ENCODE measurements around the gene PTPN3. TPM values are rescaled to one million over a fixed set of nuclear protein-coding genes. Genes with fewer than 3 reads are reported as not detected.

PTPN3 gene
- total and polyA plus RNA-seq, 2 donors from 2014 or later = 33.7 to 40.6 TPM

- no peaks in the 10 kb centered on the region for H3K4me1 ChIP-seq (ENCODE audit: control insufficient read depth in 2 of 3, insufficient read depth in 2 of 3, low read depth in 1 of 3, low read length in 3 of 3)
- no peaks in the 10 kb centered on the region for H3K27me3 ChIP-seq (ENCODE audit: control insufficient read depth, insufficient read depth, low read length)
- no peak overlapping the region for H3K9ac ChIP-seq (ENCODE audit: low read length in 3 of 3)
- FAIRE-seq = no peak
- peaks cover under 1 to 54% (median 45%) of the 10 kb centered on the region in 3 donors for H3K36me3 ChIP-seq (ENCODE audit: control insufficient read depth in 2 of 3, insufficient read depth in 3 of 3, low read length in 3 of 3)
- no peaks in the 10 kb centered on the region for H3K9me3 ChIP-seq (ENCODE audit: control insufficient read depth in 2 of 3, insufficient read depth in 1 of 3, low read length in 3 of 3)
- H3K4me3 ChIP-seq (ENCODE audit: low read length in 3 of 3) = no peak overlapping the region
- no peak overlapping the region for H3K27ac ChIP-seq (ENCODE audit: low read depth in 2 of 2, low read length in 2 of 2)
- TF ChIP-seq, protein P1, sequence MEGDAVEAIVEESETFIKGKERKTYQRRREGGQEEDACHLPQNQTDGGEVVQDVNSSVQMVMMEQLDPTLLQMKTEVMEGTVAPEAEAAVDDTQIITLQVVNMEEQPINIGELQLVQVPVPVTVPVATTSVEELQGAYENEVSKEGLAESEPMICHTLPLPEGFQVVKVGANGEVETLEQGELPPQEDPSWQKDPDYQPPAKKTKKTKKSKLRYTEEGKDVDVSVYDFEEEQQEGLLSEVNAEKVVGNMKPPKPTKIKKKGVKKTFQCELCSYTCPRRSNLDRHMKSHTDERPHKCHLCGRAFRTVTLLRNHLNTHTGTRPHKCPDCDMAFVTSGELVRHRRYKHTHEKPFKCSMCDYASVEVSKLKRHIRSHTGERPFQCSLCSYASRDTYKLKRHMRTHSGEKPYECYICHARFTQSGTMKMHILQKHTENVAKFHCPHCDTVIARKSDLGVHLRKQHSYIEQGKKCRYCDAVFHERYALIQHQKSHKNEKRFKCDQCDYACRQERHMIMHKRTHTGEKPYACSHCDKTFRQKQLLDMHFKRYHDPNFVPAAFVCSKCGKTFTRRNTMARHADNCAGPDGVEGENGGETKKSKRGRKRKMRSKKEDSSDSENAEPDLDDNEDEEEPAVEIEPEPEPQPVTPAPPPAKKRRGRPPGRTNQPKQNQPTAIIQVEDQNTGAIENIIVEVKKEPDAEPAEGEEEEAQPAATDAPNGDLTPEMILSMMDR (IDR thresholded peaks at IDR 0.05; ENCODE audit: borderline replicate concordance, extremely low read depth, insufficient read depth) = no peak
- DNase-seq = no peak
- intact Hi-C loops (cut with DNase I) = no loop called here
These were observed 116.9 kb downstream of the PTPN3 start for GRCh38 chr9:109381011-109381729.

DNA sequence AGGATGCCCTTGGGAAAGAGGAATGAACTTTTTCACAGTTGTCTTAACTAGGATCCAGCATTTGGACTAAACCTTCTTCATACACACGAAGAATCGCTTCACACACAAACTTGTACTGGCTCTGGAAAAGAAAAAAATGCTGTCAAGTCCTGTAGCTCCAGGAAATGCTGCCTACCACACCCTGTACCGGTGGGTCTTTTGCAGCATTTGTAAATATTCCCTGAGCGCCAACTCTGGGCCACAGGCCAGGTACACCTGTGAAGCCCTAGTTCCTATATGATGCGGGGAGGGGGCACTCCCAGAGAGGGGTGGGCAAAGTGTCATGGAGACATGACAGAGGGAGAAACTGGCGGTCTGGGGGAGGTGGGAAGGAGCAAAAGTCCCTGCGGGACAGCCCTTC lies 118.6 kb downstream of the PTPN3 start:
- TF ChIP-seq, protein P1 (IDR thresholded peaks at IDR 0.05; ENCODE audit: borderline replicate concordance, extremely low read depth, insufficient read depth) = no peak
- no peaks in the 10 kb centered on the region for H3K4me1 ChIP-seq (ENCODE audit: control insufficient read depth in 2 of 3, insufficient read depth in 2 of 3, low read depth in 1 of 3, low read length in 3 of 3)
- intact Hi-C loops (cut with DNase I) = no loop called here
- DNase-seq (no peak), FAIRE-seq (no peak)
- no peaks in the 10 kb centered on the region for H3K27me3 ChIP-seq (ENCODE audit: control insufficient read depth, insufficient read depth, low read length)
- no peak overlapping the region for H3K9ac ChIP-seq (ENCODE audit: low read length in 3 of 3)
- H3K27ac ChIP-seq (ENCODE audit: low read depth in 2 of 2, low read length in 2 of 2) = no peak overlapping the region
- peaks cover 0 to 39% (median 34%) of the 10 kb centered on the region in 3 donors for H3K36me3 ChIP-seq (ENCODE audit: control insufficient read depth in 2 of 3, insufficient read depth in 3 of 3, low read length in 3 of 3)
- H3K9me3 ChIP-seq (ENCODE audit: control insufficient read depth in 2 of 3, insufficient read depth in 1 of 3, low read length in 3 of 3) = no peaks in the 10 kb centered on the region
- H3K4me3 ChIP-seq (ENCODE audit: low read length in 3 of 3) = no peak overlapping the region

DNA sequence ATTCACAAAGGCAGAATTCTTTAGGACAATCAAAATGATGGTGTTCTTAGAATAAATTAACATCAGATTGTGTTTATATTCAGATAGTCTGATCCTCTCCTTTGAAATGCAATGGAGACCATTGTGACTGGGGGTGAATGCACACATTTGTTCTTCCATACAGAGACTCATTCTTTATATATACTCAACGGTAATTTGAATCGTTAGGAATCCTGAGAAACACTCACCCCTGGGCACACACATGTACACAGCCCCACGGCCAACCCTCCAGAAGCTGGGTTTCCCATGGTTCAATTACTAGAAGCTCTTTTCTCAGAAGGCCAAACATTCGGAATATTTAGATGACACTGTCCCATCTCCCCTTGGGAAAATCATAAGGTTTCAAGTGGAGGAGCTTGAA lies 119.8 kb downstream of the PTPN3 start:
- DNase-seq = no peak
- TF ChIP-seq, protein P1 (IDR thresholded peaks at IDR 0.05; ENCODE audit: borderline replicate concordance, extremely low read depth, insufficient read depth) = no peak
- Histone ChIP-seq H3K27ac (ENCODE audit: low read depth in 2 of 2, low read length in 2 of 2) (no peak overlapping the region), H3K9me3 (ENCODE audit: control insufficient read depth in 2 of 3, insufficient read depth in 1 of 3, low read length in 3 of 3) (no peaks in the 10 kb centered on the region), H3K4me1 (ENCODE audit: control insufficient read depth in 2 of 3, insufficient read depth in 2 of 3, low read depth in 1 of 3, low read length in 3 of 3) (no peaks in the 10 kb centered on the region), H3K4me3 (ENCODE audit: low read length in 3 of 3) (no peak overlapping the region), H3K27me3 (ENCODE audit: control insufficient read depth, insufficient read depth, low read length) (no peaks in the 10 kb centered on the region), H3K36me3 (ENCODE audit: control insufficient read depth in 2 of 3, insufficient read depth in 3 of 3, low read length in 3 of 3) (peaks cover 0 to 31% (median 30%) of the 10 kb centered on the region in 3 donors), H3K9ac (ENCODE audit: low read length in 3 of 3) (no peak overlapping the region)
- intact Hi-C loops (cut with DNase I) = no loop called here
- FAIRE-seq = no peak
